Esophagus muscularis mucosa (tissue), 3 donors: ENCODE results near the gene FXYD6.

Experiments
- CTCF ChIP-seq, 3 experiments: fragments of 200-600 bp in 2 of 3; fragments of 450-650 bp in 1 of 3; sonication (generic) in 2 of 3; IDR thresholded peaks; one replicate each; pipeline ENCODE4 v1.5.1; 2017 to 2019; ENCODE audit warnings: antibody characterized with exemption in 3 of 3, mild to moderate bottlenecking in 2 of 3, moderate library complexity in 1 of 3
- POLR2AphosphoS5 ChIP-seq, 2 donors: sonication (generic); formaldehyde crosslinking; IDR thresholded peaks; one replicate each; pipeline ENCODE4 v1.6.1; 2017; ENCODE audit warnings: antibody characterized with exemption in 2 of 2

GRCh38 chr11:117826190-117826570 is 50.3 kb downstream of the FXYD6 start:
- TF ChIP-seq CTCF (IDR thresholded peaks at IDR 0.05) (no peak), POLR2AphosphoS5 (IDR thresholded peaks at IDR 0.05) (no peak)
